ENCODE measurements around the gene DXO.

DXO gene

GRCh38 chr6:31922942-31923341, 49.0 kb downstream of the DXO start:
- Histone ChIP-seq H3K9ac (ENCODE audit: insufficient read length) (no peak overlapping the region), H3K36me3 (ENCODE audit: insufficient read depth, low read length) (no peaks in the 10 kb centered on the region), H3K27ac (no peak overlapping the region), H3K9me3 (ENCODE audit: low read depth, low read length) (no peaks in the 10 kb centered on the region), H3K4me3 (no peak overlapping the region)
- DNase-seq (ENCODE audit: low read depth, low spot score), result no peak
- TF ChIP-seq EZH2 (IDR thresholded peaks at IDR 0.05), result no peak
- no peak for TF ChIP-seq FOXP2 (optimal IDR thresholded peaks at IDR 0.05; ENCODE audit: control extremely low read depth, extremely low read length, insufficient read depth)

GRCh38 chr6:31920811-31921210, 51.1 kb downstream of the DXO start:
- DNase-seq (ENCODE audit: low read depth, low spot score), result no peak
- no peaks in the 10 kb centered on the region for H3K9me3 ChIP-seq (ENCODE audit: low read depth, low read length)
- no peak overlapping the region for H3K4me3 ChIP-seq

More at GRCh38 chr6:31920811-31921210, 51.1 kb downstream of the DXO start:
- H3K36me3 ChIP-seq (ENCODE audit: insufficient read depth, low read length), result no peaks in the 10 kb centered on the region
- H3K9ac ChIP-seq (ENCODE audit: insufficient read length), result no peak overlapping the region
- no peak overlapping the region for H3K27ac ChIP-seq
- TF ChIP-seq FOXP2 (optimal IDR thresholded peaks at IDR 0.05; ENCODE audit: control extremely low read depth, extremely low read length, insufficient read depth) (no peak), POLR2AphosphoS5 (IDR thresholded peaks at IDR 0.05; ENCODE audit: borderline replicate concordance, low read depth, low read length) (no peak), EZH2 (IDR thresholded peaks at IDR 0.05) (no peak)

All from SK-N-MC (cell line).